Measurements from ENCODE around the gene RND2. TPM values are rescaled to one million over a fixed set of nuclear protein-coding genes. Genes with fewer than 3 reads are reported as not detected.

The RND2 gene
- total and polyA plus RNA-seq, 9 of the 15 experiments (the other 6 are each of a cell fraction or from before 2014, with no cell fraction given), result 0.15 to 1.9 (median 0.98) TPM

DNA sequence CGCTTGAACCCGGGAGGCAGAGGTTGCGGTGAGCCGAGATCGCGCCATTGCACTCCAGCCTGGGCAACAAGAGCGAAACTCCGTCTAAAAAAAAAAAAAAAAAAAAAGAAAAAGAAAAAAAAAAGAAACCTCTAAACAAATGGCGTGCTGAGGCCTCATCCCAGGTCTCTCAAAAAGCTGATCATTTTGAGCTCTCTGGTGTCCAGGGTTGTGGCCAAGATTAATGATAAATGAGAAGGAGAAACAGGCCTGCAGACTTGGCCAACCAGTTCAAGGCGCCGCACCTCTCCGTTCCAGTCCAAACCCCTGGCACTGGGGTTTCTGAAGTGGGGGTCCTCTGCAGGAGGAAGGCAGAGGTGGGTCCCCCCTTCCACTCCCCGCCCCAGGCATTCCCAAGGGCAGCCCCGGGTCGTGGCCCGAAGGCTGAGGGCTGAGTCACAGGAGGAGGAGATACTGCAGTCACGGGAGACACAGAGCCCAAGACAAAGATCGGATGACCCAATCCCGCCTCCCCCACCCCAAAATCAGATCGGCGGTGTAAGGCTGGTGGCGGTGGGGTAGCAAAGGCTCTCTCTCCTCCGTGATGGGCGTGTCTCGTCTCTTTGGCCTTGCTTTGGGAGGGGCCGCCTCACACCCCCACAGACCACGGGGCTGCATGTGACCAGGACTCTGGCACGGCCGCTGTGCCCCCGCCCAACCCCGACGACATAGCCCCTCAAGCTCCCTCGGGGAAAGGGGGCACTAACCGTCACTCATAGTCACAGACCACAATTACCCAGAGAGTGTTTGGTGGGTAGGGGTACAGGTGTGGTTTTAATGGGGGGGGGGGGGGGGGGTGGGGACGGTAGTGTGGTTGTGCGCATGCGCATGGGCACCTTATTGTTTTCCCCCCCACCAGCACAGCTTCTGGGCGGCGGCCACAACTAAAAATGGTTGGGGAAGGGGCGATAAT lies 4.0 kb upstream of the RND2 start (continued):
- TF ChIP-seq, protein P1, sequence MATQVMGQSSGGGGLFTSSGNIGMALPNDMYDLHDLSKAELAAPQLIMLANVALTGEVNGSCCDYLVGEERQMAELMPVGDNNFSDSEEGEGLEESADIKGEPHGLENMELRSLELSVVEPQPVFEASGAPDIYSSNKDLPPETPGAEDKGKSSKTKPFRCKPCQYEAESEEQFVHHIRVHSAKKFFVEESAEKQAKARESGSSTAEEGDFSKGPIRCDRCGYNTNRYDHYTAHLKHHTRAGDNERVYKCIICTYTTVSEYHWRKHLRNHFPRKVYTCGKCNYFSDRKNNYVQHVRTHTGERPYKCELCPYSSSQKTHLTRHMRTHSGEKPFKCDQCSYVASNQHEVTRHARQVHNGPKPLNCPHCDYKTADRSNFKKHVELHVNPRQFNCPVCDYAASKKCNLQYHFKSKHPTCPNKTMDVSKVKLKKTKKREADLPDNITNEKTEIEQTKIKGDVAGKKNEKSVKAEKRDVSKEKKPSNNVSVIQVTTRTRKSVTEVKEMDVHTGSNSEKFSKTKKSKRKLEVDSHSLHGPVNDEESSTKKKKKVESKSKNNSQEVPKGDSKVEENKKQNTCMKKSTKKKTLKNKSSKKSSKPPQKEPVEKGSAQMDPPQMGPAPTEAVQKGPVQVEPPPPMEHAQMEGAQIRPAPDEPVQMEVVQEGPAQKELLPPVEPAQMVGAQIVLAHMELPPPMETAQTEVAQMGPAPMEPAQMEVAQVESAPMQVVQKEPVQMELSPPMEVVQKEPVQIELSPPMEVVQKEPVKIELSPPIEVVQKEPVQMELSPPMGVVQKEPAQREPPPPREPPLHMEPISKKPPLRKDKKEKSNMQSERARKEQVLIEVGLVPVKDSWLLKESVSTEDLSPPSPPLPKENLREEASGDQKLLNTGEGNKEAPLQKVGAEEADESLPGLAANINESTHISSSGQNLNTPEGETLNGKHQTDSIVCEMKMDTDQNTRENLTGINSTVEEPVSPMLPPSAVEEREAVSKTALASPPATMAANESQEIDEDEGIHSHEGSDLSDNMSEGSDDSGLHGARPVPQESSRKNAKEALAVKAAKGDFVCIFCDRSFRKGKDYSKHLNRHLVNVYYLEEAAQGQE (IDR thresholded peaks at IDR 0.05; ENCODE audit: borderline replicate concordance), result peak; percentile 24; the same call in 1 of the 2 replicates
- TF ChIP-seq, protein P1 (CRISPR knock-in tag; IDR thresholded peaks at IDR 0.05; ENCODE audit: low read depth), result no peak
- TF ChIP-seq TAF7 (tag; IDR thresholded peaks at IDR 0.05) (no peak), PTTG1 (tag; IDR thresholded peaks at IDR 0.05; ENCODE audit: low read depth) (no peak), TCF7 (IDR thresholded peaks at IDR 0.05; ENCODE audit: borderline replicate concordance) (no peak), SMAD2 (IDR thresholded peaks at IDR 0.05; ENCODE audit: low read depth, low read length) (no peak), ARHGAP35 (IDR thresholded peaks at IDR 0.05; ENCODE audit: partially characterized antibody) (no peak), CREM (IDR thresholded peaks at IDR 0.05; ENCODE audit: low read depth) (peak; percentile 81), ZNF311 (CRISPR knock-in tag; IDR thresholded peaks at IDR 0.05) (no peak), NCOA1 (IDR thresholded peaks at IDR 0.05; ENCODE audit: low read depth) (peak; percentile 71; the same call in 1 of the 2 replicates), CHD4 (IDR thresholded peaks at IDR 0.05; ENCODE audit: insufficient read depth, insufficient replicate concordance, low read depth, low read length, poor library complexity, severe bottlenecking) (no peak), SMARCB1 (IDR thresholded peaks at IDR 0.05; ENCODE audit: insufficient read length, low read depth) (no peak)
- TF ChIP-seq, protein P2, sequence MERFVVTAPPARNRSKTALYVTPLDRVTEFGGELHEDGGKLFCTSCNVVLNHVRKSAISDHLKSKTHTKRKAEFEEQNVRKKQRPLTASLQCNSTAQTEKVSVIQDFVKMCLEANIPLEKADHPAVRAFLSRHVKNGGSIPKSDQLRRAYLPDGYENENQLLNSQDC (CRISPR knock-in tag; IDR thresholded peaks at IDR 0.05), result no peak
- TF ChIP-seq, protein P3, sequence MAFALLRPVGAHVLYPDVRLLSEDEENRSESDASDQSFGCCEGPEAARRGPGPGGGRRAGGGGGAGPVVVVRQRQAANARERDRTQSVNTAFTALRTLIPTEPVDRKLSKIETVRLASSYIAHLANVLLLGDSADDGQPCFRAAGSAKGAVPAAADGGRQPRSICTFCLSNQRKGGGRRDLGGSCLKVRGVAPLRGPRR (CRISPR knock-in tag; IDR thresholded peaks at IDR 0.05), result no peak
- TF ChIP-seq, protein P4, sequence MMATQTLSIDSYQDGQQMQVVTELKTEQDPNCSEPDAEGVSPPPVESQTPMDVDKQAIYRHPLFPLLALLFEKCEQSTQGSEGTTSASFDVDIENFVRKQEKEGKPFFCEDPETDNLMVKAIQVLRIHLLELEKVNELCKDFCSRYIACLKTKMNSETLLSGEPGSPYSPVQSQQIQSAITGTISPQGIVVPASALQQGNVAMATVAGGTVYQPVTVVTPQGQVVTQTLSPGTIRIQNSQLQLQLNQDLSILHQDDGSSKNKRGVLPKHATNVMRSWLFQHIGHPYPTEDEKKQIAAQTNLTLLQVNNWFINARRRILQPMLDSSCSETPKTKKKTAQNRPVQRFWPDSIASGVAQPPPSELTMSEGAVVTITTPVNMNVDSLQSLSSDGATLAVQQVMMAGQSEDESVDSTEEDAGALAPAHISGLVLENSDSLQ (IDR thresholded peaks at IDR 0.05), result peak; percentile 86

All from K562 (cell line).